ENCODE data around the gene COQ9. TPM values are rescaled to one million over a fixed set of nuclear protein-coding genes. Genes with fewer than 3 reads are reported as not detected.

The COQ9 gene
- total and polyA plus RNA-seq, 4 experiments from 2014 or later, result 26.8 to 37.7 (median 31.6) TPM

DNA sequence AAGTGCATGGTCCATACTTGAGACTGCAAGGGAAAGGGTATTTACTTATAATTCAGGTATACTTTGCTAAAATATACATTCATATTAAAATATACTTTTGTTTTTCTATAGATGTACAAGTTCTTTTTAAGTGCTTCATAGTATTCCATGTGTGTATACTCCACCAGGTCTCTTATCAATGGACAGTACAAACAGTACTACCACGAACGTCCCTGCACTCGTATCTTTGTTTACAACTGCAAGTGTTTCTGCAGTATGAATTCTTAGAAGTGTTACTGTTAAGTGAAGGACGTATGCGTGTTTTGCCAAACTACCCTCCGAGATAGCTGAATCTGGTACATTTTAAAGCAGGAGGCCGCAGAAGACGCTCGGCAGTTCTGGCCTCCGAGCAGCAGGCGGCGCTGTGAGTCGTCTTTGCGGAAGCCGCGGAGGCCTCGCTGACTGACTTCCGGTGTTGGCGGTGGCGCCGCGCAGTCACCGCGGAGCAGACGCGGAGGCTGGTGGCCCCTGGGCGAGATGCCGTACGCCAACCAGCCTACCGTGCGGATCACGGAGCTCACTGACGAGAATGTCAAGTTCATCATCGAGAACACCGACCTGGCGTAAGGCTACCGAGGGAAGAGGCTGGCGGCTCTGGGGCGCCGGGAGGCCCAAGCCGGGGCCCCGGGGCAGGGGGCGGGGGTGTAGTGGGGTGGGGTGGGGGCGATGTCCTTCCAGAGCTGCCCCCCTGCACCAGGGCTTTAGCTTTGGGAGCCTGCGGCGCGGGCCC lies 15.1 kb downstream of the COQ9 start, which contains the start of gene POLR2C:
Gene POLR2C (plus strand): TSS at position 471 of the 769 bp plus-strand sequence. CDS start 46 bp downstream, at position 517.
- DNase-seq, result peak; percentile 89 to 93 (median 90)
- ChIA-PET CTCF (ENCODE audit: partially characterized antibody) (interaction anchor here (0.6 to 2.4 kb wide), 21 partner anchors 11 to 852 kb away, joined by 3 to 15 read pairs (median 5); partner anchors contain the start of genes CCDC102A, CIAPIN1, COQ9 and DOK4), POLR2A (ENCODE audit: partially characterized antibody) (interaction anchor here (1.0 to 7.2 kb wide), 18 partner anchors 8 to 342 kb away, joined by 3 to 112 read pairs (median 6); partner anchors contain the start of genes CIAPIN1, COQ9 and DOK4)
- Histone ChIP-seq H3K4me3 (ENCODE audit: low read length in 2 of 2) (peak within 1 kb of the TSS; percentile 81 to 87), H3K27ac (ENCODE audit: low read depth, low read length) (peak within 1 kb of the TSS; percentile 69), H3K4me1 (ENCODE audit: insufficient read depth, low read length) (peaks cover 36% of the 10 kb centered on the region), H3K27me3 (ENCODE audit: insufficient read depth, low read length) (no peaks in the 10 kb centered on the region), H3K9me3 (ENCODE audit: control insufficient read depth in 1 of 2, low read length in 2 of 2) (no peaks in the 10 kb centered on the region), H3K36me3 (ENCODE audit: insufficient read depth, low read length) (peaks cover 43% of the 10 kb centered on the region)
- Mint-ChIP-seq H3K9me3 (peaks cover 0 to 2% (median 0%) of the 10 kb centered on the region in 8 donors), H3K27ac (peak within 1 kb of the TSS; percentile 96 to 100 (median 99)), H3K27me3 (no peaks in the 10 kb centered on the region), H3K36me3 (peaks cover 28 to 63% of the 10 kb centered on the region in 2 donors), H3K4me3 (peak within 1 kb of the TSS; percentile 98 to 100 (median 100)), H3K4me1 (peaks cover 16 to 43% (median 34%) of the 10 kb centered on the region in 4 donors)
- intact Hi-C loops (cut with micrococcal nuclease), result loop anchor here (1.0 to 5.0 kb wide), 4 partner anchors 15 to 162 kb away; partner anchors contain the start of genes CCDC102A, CIAPIN1 and COQ9

- Mint-ChIP-seq H3K4me1 (peaks cover 16 to 43% (median 34%) of the 10 kb centered on the region in 4 donors), H3K36me3 (peaks cover 33 to 62% of the 10 kb centered on the region in 2 donors), H3K27ac (peak overlapping the region; percentile 96 to 100 (median 99)), H3K4me3 (peak overlapping the region; percentile 98 to 100 (median 100)), H3K9me3 (peaks cover 0 to 2% (median 0%) of the 10 kb centered on the region in 8 donors), H3K27me3 (no peaks in the 10 kb centered on the region)
- intact Hi-C loops (cut with micrococcal nuclease), result loop anchor here (1.0 to 5.0 kb wide), 4 partner anchors 16 to 163 kb away; partner anchors contain the start of genes CCDC102A, CIAPIN1 and COQ9
- H3K9me3 ChIP-seq (ENCODE audit: control insufficient read depth in 1 of 2, low read length in 2 of 2), result no peaks in the 10 kb centered on the region
- peak overlapping the region; percentile 69 for H3K27ac ChIP-seq (ENCODE audit: low read depth, low read length)
- H3K4me3 ChIP-seq (ENCODE audit: low read length in 2 of 2), result peak overlapping the region; percentile 81 to 87
- H3K4me1 ChIP-seq (ENCODE audit: insufficient read depth, low read length), result peaks cover 36% of the 10 kb centered on the region
- POLR2A ChIA-PET (ENCODE audit: partially characterized antibody), result interaction anchor here (1.0 to 7.2 kb wide), 18 partner anchors 8 to 342 kb away, joined by 3 to 112 read pairs (median 6); partner anchors contain the start of genes CIAPIN1, COQ9 and DOK4
- no peaks in the 10 kb centered on the region for H3K27me3 ChIP-seq (ENCODE audit: insufficient read depth, low read length)
- H3K36me3 ChIP-seq (ENCODE audit: insufficient read depth, low read length), result peaks cover 37% of the 10 kb centered on the region
- DNase-seq, result no peak
- CTCF ChIA-PET (ENCODE audit: partially characterized antibody), result interaction anchor here (1.0 to 2.4 kb wide), 19 partner anchors 12 to 853 kb away, joined by 3 to 15 read pairs (median 5); partner anchors contain the start of genes CCDC102A, CIAPIN1, COQ9 and DOK4
Measured at GRCh38 chr16:57462978-57463362, 15.7 kb downstream of the COQ9 start.

GRCh38 chr16:57464523-57464922 lies 17.2 kb downstream of the COQ9 start:
- Histone ChIP-seq H3K4me3 (ENCODE audit: low read length in 2 of 2) (no peak overlapping the region), H3K9me3 (ENCODE audit: control insufficient read depth in 1 of 2, low read length in 2 of 2) (no peaks in the 10 kb centered on the region), H3K4me1 (ENCODE audit: insufficient read depth, low read length) (peaks cover 36% of the 10 kb centered on the region), H3K36me3 (ENCODE audit: insufficient read depth, low read length) (peaks cover 48% of the 10 kb centered on the region), H3K27me3 (ENCODE audit: insufficient read depth, low read length) (no peaks in the 10 kb centered on the region), H3K27ac (ENCODE audit: low read depth, low read length) (no peak overlapping the region)
- H3K36me3 Mint-ChIP-seq, result peaks cover 42 to 68% of the 10 kb centered on the region in 2 donors
- H3K4me1 Mint-ChIP-seq, result peaks cover 18 to 43% (median 36%) of the 10 kb centered on the region in 4 donors
- DNase-seq, result no peak
- intact Hi-C loops (cut with micrococcal nuclease), result loop anchor here (5.0 kb wide), 1 partner anchor 53 kb away; no protein-coding TSS in a partner anchor
- peak overlapping the region in 7 of 8 donors; percentile 17 to 100 (median 63) for H3K4me3 Mint-ChIP-seq
- POLR2A ChIA-PET (ENCODE audit: partially characterized antibody), result interaction anchor here (0.8 to 7.2 kb wide), 6 partner anchors 8 to 72 kb away, joined by 3 to 112 read pairs (median 4); partner anchors contain the start of genes CCDC102A, CIAPIN1 and COQ9
- H3K9me3 Mint-ChIP-seq, result peaks cover 0 to 2% (median 0%) of the 10 kb centered on the region in 8 donors
- peak overlapping the region; percentile 38 to 96 (median 74) for H3K27ac Mint-ChIP-seq
- no peaks in the 10 kb centered on the region for H3K27me3 Mint-ChIP-seq
- CTCF ChIA-PET (ENCODE audit: partially characterized antibody), result interaction anchor here (0.7 to 1.0 kb wide), 3 partner anchors 17 to 55 kb away, joined by 3 to 4 read pairs (median 3); partner anchors contain the start of genes CIAPIN1 and COQ9

DNA sequence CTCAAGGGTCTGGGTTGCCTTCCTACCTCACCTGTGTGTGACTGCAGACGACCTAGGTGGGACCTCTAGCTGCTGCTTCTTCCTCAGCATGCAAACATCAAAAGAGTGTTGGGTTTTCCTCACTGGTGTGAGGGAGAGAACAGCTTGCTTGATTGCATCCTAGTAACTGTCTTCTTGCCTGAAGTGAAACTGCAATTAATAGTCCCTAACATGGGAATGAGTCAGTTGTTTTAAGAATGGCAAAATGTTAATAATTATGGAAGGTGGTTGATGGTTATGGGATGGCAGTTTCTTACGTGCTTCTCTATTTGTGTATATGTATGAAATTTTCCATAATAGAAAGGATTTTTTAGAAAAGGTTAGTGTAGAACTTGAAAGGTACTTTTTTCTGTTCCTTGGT lies 21.1 kb downstream of the COQ9 start:
- peaks cover 45 to 70% of the 10 kb centered on the region in 2 donors for H3K36me3 Mint-ChIP-seq
- H3K27me3 Mint-ChIP-seq, result no peaks in the 10 kb centered on the region
- H3K27ac Mint-ChIP-seq, result peak overlapping the region in 1 of 7 donors; percentile 19
- DNase-seq, result no peak
- POLR2A ChIA-PET (ENCODE audit: partially characterized antibody), result no interaction called here
- Histone ChIP-seq H3K4me3 (ENCODE audit: low read length in 2 of 2) (no peak overlapping the region), H3K27ac (ENCODE audit: low read depth, low read length) (no peak overlapping the region), H3K36me3 (ENCODE audit: insufficient read depth, low read length) (peaks cover 64% of the 10 kb centered on the region), H3K9me3 (ENCODE audit: control insufficient read depth in 1 of 2, low read length in 2 of 2) (no peaks in the 10 kb centered on the region), H3K27me3 (ENCODE audit: insufficient read depth, low read length) (no peaks in the 10 kb centered on the region), H3K4me1 (ENCODE audit: insufficient read depth, low read length) (peaks cover 27% of the 10 kb centered on the region)
- intact Hi-C loops (cut with micrococcal nuclease), result no loop called here
- CTCF ChIA-PET (ENCODE audit: partially characterized antibody), result no interaction called here
- no peak overlapping the region for H3K4me3 Mint-ChIP-seq
- H3K9me3 Mint-ChIP-seq, result peaks cover 0 to 3% (median 0%) of the 10 kb centered on the region in 8 donors
- peaks cover 16 to 30% (median 24%) of the 10 kb centered on the region in 4 donors for H3K4me1 Mint-ChIP-seq

DNA sequence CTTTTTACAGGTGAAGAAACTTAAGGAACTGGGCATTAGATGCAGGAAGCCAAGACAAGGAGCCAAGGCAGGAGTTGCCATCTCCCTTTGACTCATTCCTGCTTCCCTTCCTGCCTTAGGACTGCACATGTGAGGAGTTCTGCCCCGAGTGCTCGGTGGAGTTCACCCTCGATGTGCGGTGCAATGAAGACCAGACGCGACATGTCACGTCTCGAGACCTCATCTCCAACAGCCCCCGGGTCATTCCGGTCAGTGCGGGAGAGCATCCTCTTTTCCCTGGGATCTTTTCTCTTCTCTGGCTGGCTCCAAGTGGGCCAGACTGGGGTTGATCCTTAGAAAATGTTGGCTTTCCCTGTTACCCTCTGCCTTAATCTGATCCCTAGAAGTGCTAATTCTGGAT lies 21.8 kb downstream of the COQ9 start:
- no peak overlapping the region for H3K4me3 ChIP-seq (ENCODE audit: low read length in 2 of 2)
- peaks cover 43 to 70% of the 10 kb centered on the region in 2 donors for H3K36me3 Mint-ChIP-seq
- peaks cover 14 to 23% (median 18%) of the 10 kb centered on the region in 4 donors for H3K4me1 Mint-ChIP-seq
- H3K4me3 Mint-ChIP-seq, result no peak overlapping the region
- ChIA-PET CTCF (ENCODE audit: partially characterized antibody) (no interaction called here), POLR2A (ENCODE audit: partially characterized antibody) (no interaction called here)
- H3K36me3 ChIP-seq (ENCODE audit: insufficient read depth, low read length), result peaks cover 62% of the 10 kb centered on the region
- H3K27me3 ChIP-seq (ENCODE audit: insufficient read depth, low read length), result no peaks in the 10 kb centered on the region
- H3K27me3 Mint-ChIP-seq, result no peaks in the 10 kb centered on the region
- peaks cover 0 to 3% (median 0%) of the 10 kb centered on the region in 8 donors for H3K9me3 Mint-ChIP-seq
- peaks cover 20% of the 10 kb centered on the region for H3K4me1 ChIP-seq (ENCODE audit: insufficient read depth, low read length)
- intact Hi-C loops (cut with micrococcal nuclease), result no loop called here
- no peak overlapping the region for H3K27ac Mint-ChIP-seq
- DNase-seq, result no peak
- no peak overlapping the region for H3K27ac ChIP-seq (ENCODE audit: low read depth, low read length)
- no peaks in the 10 kb centered on the region for H3K9me3 ChIP-seq (ENCODE audit: control insufficient read depth in 1 of 2, low read length in 2 of 2)

DNA sequence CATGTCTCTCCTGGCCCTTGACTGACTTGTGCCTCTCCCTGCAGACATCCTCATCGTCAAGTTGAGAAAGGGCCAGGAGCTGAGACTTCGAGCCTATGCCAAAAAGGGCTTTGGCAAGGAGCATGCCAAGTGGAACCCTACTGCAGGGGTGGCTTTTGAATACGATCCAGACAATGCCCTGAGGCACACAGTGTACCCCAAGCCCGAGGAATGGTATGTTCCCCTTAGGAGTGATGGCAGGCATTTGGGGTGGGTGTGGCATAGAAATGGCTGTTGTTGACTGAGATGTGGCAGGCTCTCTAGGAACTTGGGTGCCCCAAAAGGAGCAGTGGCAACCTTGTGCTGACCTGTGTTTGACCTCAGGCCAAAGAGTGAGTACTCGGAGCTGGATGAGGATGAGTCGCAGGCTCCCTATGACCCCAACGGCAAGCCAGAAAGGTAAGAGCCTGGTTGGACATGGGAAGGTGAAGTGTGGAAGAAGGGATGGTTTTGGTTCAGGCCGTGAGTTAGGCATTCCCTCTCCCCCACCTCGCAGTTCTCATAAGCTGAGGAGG lies 22.7 kb downstream of the COQ9 start:
- no peak overlapping the region for H3K4me3 ChIP-seq (ENCODE audit: low read length in 2 of 2)
- no peak overlapping the region for H3K4me3 Mint-ChIP-seq
- H3K4me1 ChIP-seq (ENCODE audit: insufficient read depth, low read length), result peaks cover 11% of the 10 kb centered on the region
- no peak overlapping the region for H3K27ac ChIP-seq (ENCODE audit: low read depth, low read length)
- ChIA-PET POLR2A (ENCODE audit: partially characterized antibody) (interaction anchor here (0.9 kb wide), 1 partner anchor 8 kb away, joined by 3 read pairs; the partner anchor contains the start of gene POLR2C), CTCF (ENCODE audit: partially characterized antibody) (no interaction called here)
- peaks cover 36 to 61% of the 10 kb centered on the region in 2 donors for H3K36me3 Mint-ChIP-seq
- peaks cover 8 to 13% (median 11%) of the 10 kb centered on the region in 4 donors for H3K4me1 Mint-ChIP-seq
- no peaks in the 10 kb centered on the region for H3K9me3 ChIP-seq (ENCODE audit: control insufficient read depth in 1 of 2, low read length in 2 of 2)
- peaks cover 0 to 2% (median 0%) of the 10 kb centered on the region in 8 donors for H3K9me3 Mint-ChIP-seq
- no peaks in the 10 kb centered on the region for H3K27me3 ChIP-seq (ENCODE audit: insufficient read depth, low read length)
- H3K36me3 ChIP-seq (ENCODE audit: insufficient read depth, low read length), result peaks cover 54% of the 10 kb centered on the region
- H3K27me3 Mint-ChIP-seq, result no peaks in the 10 kb centered on the region
- no peak for DNase-seq
- intact Hi-C loops (cut with micrococcal nuclease), result no loop called here
- H3K27ac Mint-ChIP-seq, result peak overlapping the region in 3 of 7 donors; percentile 6 to 63 (median 48)
